Vagina (tissue), 2 donors: ENCODE results near the gene CNMD. TPM values are rescaled to one million over a fixed set of nuclear protein-coding genes. Genes with fewer than 3 reads are reported as not detected.

Experiments used
- DNase-seq, 2 donors: peaks; one replicate each; pipeline ENCODE4 v3.0.0-alpha.2; 2017; ENCODE audit errors: extremely low spot score in 2 of 2
- H3K27ac ChIP-seq: fragments of 200-600 bp; sonication (generic); one replicate; pipeline ENCODE4 v1.5.1; 2019
- H3K27me3 ChIP-seq: fragments of 200-600 bp; sonication (generic); one replicate; pipeline ENCODE4 v1.5.1; 2019
- H3K36me3 ChIP-seq, 2 donors: fragments of 200-600 bp; sonication (generic); one replicate each; pipeline ENCODE4 v1.5.1; 2017 to 2019
- H3K4me1 ChIP-seq: fragments of 200-600 bp; sonication (generic); one replicate; pipeline ENCODE4 v1.5.1; 2019
- H3K4me3 ChIP-seq, 2 donors: fragments of 200-600 bp; sonication (generic); 1 replicate in 1 of 2; 2 replicates in 1 of 2; pipeline ENCODE4 v1.5.1; 2016 to 2019
- H3K9me3 ChIP-seq: fragments of 200-600 bp; sonication (generic); one replicate; pipeline ENCODE4 v1.5.1; 2019
- POLR2A ChIP-seq, 2 donors: fragments of 450-650 bp; IDR thresholded peaks; one replicate each; pipeline ENCODE4 v1.6.1; 2017; ENCODE audit warnings: antibody characterized with exemption in 2 of 2, mild to moderate bottlenecking in 2 of 2, moderate library complexity in 2 of 2
- POLR2AphosphoS5 ChIP-seq, 2 donors: sonication (generic); formaldehyde crosslinking; IDR thresholded peaks; one replicate each; pipeline ENCODE4 v1.9.0; 2017; ENCODE audit warnings: antibody characterized with exemption in 2 of 2, mild to moderate bottlenecking in 2 of 2, low read depth in 1 of 2; ENCODE audit not compliant: insufficient read depth in 1 of 2
- intact Hi-C: fragments of 100-400 bp; cut with DNase I; formaldehyde crosslinking; loops from one replicate; pipeline ENCODE4 v1.15.1; 2023
- total RNA-seq: library from RNA; depleted of rRNA; stranded (reverse); fragments of >200 nt; gene quantifications from one replicate; pipeline ENCODE4 v1.2.3, GENCODE V29; 2016
- TF ChIP-seq, protein P1 (sequence below), 3 experiments: fragments of 450-650 bp in 2 of 3; fragments of 200-600 bp in 1 of 3; sonication (generic) in 1 of 3; IDR thresholded peaks; one replicate each; pipeline ENCODE4 v1.5.1; 2017 to 2019; ENCODE audit warnings: antibody characterized with exemption in 3 of 3, mild to moderate bottlenecking in 2 of 3, moderate library complexity in 2 of 3

The CNMD gene
- total RNA-seq, 1 donor from 2014 or later = not detected

DNA sequence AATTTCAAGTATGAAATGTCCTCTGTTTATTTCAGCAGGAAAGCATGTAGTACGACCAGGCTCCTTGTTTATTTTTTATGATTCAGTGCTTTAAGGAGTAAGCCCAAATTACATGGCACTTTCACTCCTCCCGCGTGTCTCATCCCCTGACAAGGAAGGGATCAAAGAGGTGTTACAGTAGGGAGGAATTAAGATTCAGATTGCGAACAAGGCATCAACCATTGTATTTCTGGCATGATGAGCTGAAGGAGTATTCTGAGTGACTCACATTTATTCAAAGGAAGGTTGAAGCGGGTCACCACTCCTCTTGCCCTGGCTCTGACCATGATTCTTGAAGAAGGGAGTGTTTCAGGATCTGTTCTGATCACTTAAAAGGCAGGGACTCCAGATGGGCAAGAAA, 46.1 kb upstream of the CNMD start:
- intact Hi-C loops = no loop called here
- H3K27ac ChIP-seq = no peak overlapping the region

DNA sequence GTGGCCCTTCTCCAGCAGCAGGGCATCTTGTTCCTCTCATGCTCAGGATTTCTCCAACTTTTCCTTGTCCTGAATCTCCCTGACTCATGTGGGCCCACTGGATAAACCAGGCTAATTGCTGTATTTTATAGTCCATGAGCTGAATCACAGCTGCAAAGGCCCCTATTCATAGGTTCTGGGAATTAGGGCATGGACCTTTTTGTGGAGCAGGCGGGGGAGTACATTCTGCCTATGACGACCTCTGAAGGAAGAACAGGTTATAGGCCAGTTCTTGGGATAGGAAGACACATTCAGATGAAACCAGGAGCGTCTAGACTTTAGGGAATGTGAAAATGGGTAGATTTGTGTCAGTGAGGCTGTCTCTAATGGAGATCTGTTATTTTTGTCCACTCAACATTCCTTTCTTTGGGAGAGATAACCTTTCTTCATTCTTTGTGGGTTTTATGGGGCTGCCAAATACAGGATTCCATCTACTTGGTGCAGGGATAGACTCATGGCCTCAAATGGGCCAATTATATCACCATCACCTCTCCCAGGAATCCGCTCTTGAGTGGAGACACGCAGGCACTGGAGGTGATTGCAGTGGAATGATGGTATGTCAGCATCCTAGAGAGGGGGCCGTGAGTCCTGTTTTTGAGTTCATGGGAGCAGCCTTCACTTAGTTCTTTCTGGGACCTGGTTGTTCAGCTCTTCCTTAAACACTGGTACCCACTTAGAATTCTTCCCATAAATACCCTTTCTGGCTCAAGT, 45.1 kb upstream of the CNMD start:
- Histone ChIP-seq H3K27ac (no peak overlapping the region), H3K4me1 (no peaks in the 10 kb centered on the region), H3K36me3 (no peaks in the 10 kb centered on the region), H3K4me3 (no peak overlapping the region), H3K9me3 (no peaks in the 10 kb centered on the region), H3K27me3 (no peaks in the 10 kb centered on the region)
- TF ChIP-seq, protein P1, sequence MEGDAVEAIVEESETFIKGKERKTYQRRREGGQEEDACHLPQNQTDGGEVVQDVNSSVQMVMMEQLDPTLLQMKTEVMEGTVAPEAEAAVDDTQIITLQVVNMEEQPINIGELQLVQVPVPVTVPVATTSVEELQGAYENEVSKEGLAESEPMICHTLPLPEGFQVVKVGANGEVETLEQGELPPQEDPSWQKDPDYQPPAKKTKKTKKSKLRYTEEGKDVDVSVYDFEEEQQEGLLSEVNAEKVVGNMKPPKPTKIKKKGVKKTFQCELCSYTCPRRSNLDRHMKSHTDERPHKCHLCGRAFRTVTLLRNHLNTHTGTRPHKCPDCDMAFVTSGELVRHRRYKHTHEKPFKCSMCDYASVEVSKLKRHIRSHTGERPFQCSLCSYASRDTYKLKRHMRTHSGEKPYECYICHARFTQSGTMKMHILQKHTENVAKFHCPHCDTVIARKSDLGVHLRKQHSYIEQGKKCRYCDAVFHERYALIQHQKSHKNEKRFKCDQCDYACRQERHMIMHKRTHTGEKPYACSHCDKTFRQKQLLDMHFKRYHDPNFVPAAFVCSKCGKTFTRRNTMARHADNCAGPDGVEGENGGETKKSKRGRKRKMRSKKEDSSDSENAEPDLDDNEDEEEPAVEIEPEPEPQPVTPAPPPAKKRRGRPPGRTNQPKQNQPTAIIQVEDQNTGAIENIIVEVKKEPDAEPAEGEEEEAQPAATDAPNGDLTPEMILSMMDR (IDR thresholded peaks at IDR 0.05) = no peak
- TF ChIP-seq POLR2AphosphoS5 (IDR thresholded peaks at IDR 0.05; ENCODE audit: insufficient read depth in 1 of 2, low read depth in 1 of 2) (no peak), POLR2A (IDR thresholded peaks at IDR 0.05) (no peak)
- intact Hi-C loops = no loop called here
- no peak for DNase-seq

More for the DNA sequence above, 46.1 kb upstream of the CNMD start:
- Histone ChIP-seq H3K36me3 (no peaks in the 10 kb centered on the region), H3K4me1 (no peaks in the 10 kb centered on the region), H3K27me3 (no peaks in the 10 kb centered on the region), H3K9me3 (no peaks in the 10 kb centered on the region), H3K4me3 (no peak overlapping the region)
- TF ChIP-seq POLR2A (IDR thresholded peaks at IDR 0.05) (no peak), POLR2AphosphoS5 (IDR thresholded peaks at IDR 0.05; ENCODE audit: insufficient read depth in 1 of 2, low read depth in 1 of 2) (no peak)
- TF ChIP-seq, protein P1 (IDR thresholded peaks at IDR 0.05) = no peak
- no peak for DNase-seq

DNA sequence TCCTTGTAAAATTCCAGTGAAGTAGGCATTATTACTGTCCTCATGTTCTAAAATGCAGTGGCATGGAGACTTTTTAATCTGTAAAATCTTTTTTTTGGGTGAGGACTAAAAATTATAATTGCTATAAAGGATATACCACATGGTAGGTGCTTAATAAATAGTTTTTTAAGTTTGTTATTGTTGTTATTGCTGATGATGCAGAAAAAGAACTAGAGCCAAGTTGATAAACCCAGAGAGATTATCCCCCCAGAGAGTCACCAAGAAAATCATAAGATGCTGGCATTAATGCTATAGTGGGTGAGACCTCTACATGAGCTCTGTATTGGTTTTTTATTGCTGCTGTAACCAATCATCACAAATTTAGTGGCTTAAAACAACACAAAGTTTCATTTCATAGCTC, 44.3 kb upstream of the CNMD start:
- no peak overlapping the region for H3K27ac ChIP-seq
- H3K4me1 ChIP-seq = no peaks in the 10 kb centered on the region
- intact Hi-C loops = no loop called here
- no peaks in the 10 kb centered on the region for H3K9me3 ChIP-seq
- TF ChIP-seq, protein P1 (IDR thresholded peaks at IDR 0.05) = no peak
- TF ChIP-seq POLR2AphosphoS5 (IDR thresholded peaks at IDR 0.05; ENCODE audit: insufficient read depth in 1 of 2, low read depth in 1 of 2) (no peak), POLR2A (IDR thresholded peaks at IDR 0.05) (no peak)
- DNase-seq = no peak
- H3K27me3 ChIP-seq = no peaks in the 10 kb centered on the region
- H3K4me3 ChIP-seq = no peak overlapping the region
- H3K36me3 ChIP-seq = no peaks in the 10 kb centered on the region

DNA sequence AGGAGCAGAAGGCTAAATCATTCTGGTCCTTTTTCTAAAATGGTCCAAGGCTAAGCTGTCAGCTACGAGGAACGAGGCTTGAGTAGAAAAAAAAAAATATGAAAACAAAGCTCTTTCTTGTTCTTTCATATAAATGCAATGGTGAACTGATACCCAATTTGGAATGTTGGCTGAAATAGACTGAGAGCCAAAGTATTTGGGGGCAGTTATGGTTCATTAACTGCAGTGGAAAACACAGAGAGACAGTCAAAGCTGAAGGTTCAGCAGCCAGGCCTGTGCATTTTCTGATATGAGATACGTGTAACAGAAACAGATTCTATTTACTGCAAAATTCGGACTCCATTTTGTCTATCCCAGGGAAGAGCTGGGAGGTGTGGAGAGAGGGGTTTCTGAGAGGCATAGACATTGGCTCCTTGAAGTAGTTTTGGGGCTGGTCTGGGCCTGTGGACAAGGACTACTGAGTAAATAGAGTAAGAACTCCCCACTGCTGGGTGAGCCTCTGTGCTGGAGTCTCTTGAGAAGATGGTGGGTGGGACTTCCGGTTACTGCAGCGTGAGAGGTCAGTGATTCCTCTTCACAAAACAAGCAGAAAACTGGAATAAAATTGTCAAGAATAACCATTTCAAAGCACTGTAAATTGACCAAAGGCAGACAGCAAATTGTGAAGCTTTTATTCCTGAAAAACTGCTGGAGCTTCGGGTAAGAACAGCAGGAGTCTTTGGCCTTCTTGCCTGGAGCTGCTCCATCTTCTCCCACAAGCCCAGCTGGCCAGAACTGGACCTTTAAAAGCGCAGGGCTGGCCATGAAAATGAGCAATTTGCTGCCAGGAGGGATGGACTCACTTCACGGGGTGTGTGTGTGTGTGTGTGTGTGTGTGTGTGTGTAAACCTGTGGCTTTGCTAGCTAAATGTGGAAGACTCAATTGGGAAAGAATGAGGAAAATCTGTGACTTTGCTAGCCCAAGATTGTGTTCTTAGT, 43.1 kb upstream of the CNMD start:
- no peak for DNase-seq
- TF ChIP-seq, protein P1 (IDR thresholded peaks at IDR 0.05) = no peak
- TF ChIP-seq POLR2A (IDR thresholded peaks at IDR 0.05) = no peak
- TF ChIP-seq POLR2AphosphoS5 (IDR thresholded peaks at IDR 0.05; ENCODE audit: insufficient read depth in 1 of 2, low read depth in 1 of 2) = no peak
- Histone ChIP-seq H3K9me3 (no peaks in the 10 kb centered on the region), H3K27ac (no peak overlapping the region), H3K4me1 (no peaks in the 10 kb centered on the region), H3K4me3 (no peak overlapping the region), H3K27me3 (no peaks in the 10 kb centered on the region), H3K36me3 (no peaks in the 10 kb centered on the region)
- intact Hi-C loops = no loop called here
